Ishikawa (cell line): ENCODE results near the gene NPLOC4.

Source experiments
- CEBPB ChIP-seq: IDR thresholded peaks from 2 replicates; pipeline ENCODE4 v1.6.1; 2012
- CREB1 ChIP-seq: IDR thresholded peaks from 2 replicates; pipeline ENCODE4 v1.6.1; 2012; ENCODE audit warnings: low read depth
- EGR1 ChIP-seq: IDR thresholded peaks from 2 replicates; pipeline ENCODE4 v1.6.1; 2012
- EP300 ChIP-seq: IDR thresholded peaks from 2 replicates; pipeline ENCODE4 v1.6.1; 2012; ENCODE audit warnings: borderline replicate concordance
- FOXM1 ChIP-seq: IDR thresholded peaks from 2 replicates; pipeline ENCODE4 v1.6.1; 2012; ENCODE audit warnings: low read depth, borderline replicate concordance
- MAX ChIP-seq: IDR thresholded peaks from 2 replicates; pipeline ENCODE4 v1.6.1; 2012
- NFIC ChIP-seq: IDR thresholded peaks from 2 replicates; pipeline ENCODE4 v1.6.1; 2012
- RAD21 ChIP-seq: IDR thresholded peaks from 2 replicates; pipeline ENCODE4 v1.6.1; 2012; ENCODE audit warnings: low read depth
- TAF1 ChIP-seq: IDR thresholded peaks from 2 replicates; pipeline ENCODE4 v1.6.1; 2012; ENCODE audit warnings: low read depth, mild to moderate bottlenecking
- TCF12 ChIP-seq: IDR thresholded peaks from 2 replicates; pipeline ENCODE4 v1.6.1; 2012; ENCODE audit warnings: low read depth
- TEAD4 ChIP-seq: IDR thresholded peaks from 2 replicates; pipeline ENCODE4 v1.6.1; 2012
- YY1 ChIP-seq: IDR thresholded peaks from 2 replicates; pipeline ENCODE4 v1.6.1; 2012; ENCODE audit warnings: low read depth
- ZBTB7A ChIP-seq: IDR thresholded peaks from 2 replicates; pipeline ENCODE4 v1.6.1; 2012; ENCODE audit warnings: low read depth
- TF ChIP-seq, protein P1 (sequence below): IDR thresholded peaks from 2 replicates; pipeline ENCODE4 v1.6.1; 2012; ENCODE audit warnings: low read depth, mild to moderate bottlenecking
- TF ChIP-seq, protein P2 (sequence below): IDR thresholded peaks from 2 replicates; pipeline ENCODE4 v1.6.1; 2012

NPLOC4 gene

DNA sequence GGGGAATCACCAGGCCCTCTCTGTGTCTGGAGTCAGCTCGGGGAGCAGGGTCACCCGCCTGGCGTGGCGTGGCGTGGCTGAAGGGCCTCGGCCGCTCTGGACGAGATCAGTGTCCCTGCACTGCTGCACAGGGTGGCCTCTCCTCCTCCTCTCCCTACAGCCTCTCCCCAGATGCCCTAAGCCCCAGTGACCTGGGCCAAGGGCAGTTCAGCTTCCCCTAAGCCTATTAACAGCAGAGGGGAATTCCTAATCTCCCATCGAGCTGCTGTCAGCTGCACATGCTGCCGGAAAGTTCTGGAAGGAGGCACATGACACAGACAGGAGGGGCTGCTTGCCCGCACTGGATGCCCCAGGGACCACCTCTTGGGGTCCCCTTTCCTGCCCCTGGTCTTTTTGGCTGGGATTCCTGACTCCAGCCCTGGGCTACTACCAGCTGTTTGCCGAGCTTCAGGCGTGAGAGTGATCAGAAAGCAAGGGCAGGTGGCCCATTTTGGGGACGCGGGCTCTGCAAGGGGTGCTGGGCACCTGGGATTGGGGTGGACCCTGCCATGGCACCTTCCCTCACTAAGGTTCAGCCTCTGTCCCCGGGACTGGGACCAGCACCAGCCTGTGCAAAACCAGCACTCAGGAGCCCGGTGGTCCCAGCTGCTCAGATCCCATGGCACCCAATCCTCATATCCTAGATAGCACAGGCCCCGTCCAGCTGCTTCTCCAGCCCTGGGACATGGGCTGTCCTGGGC, 18.6 kb upstream of the NPLOC4 start:
- no peak for TF ChIP-seq EP300
- TF ChIP-seq TAF1: no peak
- TF ChIP-seq YY1: no peak
- no peak for TF ChIP-seq CREB1
- no peak for TF ChIP-seq MAX
- no peak for TF ChIP-seq FOXM1
- no peak for TF ChIP-seq ZBTB7A
- no peak for TF ChIP-seq EGR1
- TF ChIP-seq TEAD4: no peak
- TF ChIP-seq, protein P1, sequence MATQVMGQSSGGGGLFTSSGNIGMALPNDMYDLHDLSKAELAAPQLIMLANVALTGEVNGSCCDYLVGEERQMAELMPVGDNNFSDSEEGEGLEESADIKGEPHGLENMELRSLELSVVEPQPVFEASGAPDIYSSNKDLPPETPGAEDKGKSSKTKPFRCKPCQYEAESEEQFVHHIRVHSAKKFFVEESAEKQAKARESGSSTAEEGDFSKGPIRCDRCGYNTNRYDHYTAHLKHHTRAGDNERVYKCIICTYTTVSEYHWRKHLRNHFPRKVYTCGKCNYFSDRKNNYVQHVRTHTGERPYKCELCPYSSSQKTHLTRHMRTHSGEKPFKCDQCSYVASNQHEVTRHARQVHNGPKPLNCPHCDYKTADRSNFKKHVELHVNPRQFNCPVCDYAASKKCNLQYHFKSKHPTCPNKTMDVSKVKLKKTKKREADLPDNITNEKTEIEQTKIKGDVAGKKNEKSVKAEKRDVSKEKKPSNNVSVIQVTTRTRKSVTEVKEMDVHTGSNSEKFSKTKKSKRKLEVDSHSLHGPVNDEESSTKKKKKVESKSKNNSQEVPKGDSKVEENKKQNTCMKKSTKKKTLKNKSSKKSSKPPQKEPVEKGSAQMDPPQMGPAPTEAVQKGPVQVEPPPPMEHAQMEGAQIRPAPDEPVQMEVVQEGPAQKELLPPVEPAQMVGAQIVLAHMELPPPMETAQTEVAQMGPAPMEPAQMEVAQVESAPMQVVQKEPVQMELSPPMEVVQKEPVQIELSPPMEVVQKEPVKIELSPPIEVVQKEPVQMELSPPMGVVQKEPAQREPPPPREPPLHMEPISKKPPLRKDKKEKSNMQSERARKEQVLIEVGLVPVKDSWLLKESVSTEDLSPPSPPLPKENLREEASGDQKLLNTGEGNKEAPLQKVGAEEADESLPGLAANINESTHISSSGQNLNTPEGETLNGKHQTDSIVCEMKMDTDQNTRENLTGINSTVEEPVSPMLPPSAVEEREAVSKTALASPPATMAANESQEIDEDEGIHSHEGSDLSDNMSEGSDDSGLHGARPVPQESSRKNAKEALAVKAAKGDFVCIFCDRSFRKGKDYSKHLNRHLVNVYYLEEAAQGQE: no peak
- no peak for TF ChIP-seq TCF12
- TF ChIP-seq NFIC: no peak
- no peak for TF ChIP-seq CEBPB
- TF ChIP-seq RAD21: no peak
- TF ChIP-seq, protein P2, sequence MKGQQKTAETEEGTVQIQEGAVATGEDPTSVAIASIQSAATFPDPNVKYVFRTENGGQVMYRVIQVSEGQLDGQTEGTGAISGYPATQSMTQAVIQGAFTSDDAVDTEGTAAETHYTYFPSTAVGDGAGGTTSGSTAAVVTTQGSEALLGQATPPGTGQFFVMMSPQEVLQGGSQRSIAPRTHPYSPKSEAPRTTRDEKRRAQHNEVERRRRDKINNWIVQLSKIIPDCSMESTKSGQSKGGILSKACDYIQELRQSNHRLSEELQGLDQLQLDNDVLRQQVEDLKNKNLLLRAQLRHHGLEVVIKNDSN: no peak

- TF ChIP-seq TAF1 (no peak), CREB1 (no peak), RAD21 (no peak), FOXM1 (no peak), MAX (no peak), TCF12 (no peak), CEBPB (no peak), ZBTB7A (no peak), NFIC (no peak), EGR1 (no peak), YY1 (no peak), TEAD4 (no peak), EP300 (no peak)
- TF ChIP-seq, protein P2: no peak
- TF ChIP-seq, protein P1: no peak
Observed at GRCh38 chr17:81652906-81653771, 16.2 kb upstream of the NPLOC4 start.

DNA sequence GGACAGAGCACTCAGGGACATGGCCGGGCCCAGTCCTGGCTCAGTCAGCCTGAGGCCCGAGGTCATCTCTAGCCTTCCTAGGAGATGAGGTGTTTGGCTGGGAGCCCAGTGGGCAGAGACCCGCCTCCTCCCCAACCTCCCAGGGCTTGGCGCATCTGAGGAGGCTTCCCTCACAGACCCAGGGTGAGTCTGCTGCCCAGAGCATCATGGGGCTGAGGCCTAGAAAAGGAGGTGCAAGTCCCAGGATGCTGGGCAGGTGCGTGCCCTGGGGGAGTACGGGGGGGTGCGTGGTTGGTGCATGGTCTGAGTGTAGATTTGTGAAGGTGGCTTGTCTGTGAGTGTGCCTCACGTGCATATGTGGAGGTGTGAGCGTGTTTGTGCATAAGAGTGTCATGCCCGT, 14.8 kb upstream of the NPLOC4 start:
- no peak for TF ChIP-seq EP300
- peak; percentile 74 for TF ChIP-seq NFIC

DNA sequence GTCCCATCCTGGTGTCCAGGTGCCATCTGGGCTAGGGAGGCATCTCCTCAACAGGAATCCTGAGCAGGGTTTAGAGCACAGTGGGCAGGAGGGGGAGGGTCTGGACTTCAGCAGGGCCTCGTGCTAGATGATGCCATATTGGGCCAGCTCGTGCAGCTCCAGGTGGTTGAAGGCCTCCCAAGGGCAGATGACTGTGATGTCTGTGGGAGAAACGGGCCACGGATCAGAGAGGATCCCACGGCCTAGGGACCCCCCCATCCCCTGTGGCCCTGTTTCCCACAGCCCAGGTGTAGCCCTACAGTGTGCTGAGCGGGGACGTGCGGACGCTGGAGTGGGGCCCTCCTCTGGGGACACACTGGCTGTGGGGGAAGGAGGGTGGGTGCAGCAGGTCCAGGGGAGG, 14.0 kb upstream of the NPLOC4 start:
- TF ChIP-seq CREB1 (no peak), FOXM1 (no peak), MAX (no peak), TAF1 (no peak), TCF12 (no peak), TEAD4 (no peak), NFIC (no peak), ZBTB7A (no peak), RAD21 (no peak), YY1 (no peak), EP300 (no peak)
- TF ChIP-seq, protein P2: no peak
- TF ChIP-seq, protein P1: no peak
